Activated CD8-positive, alpha-beta T cell treated with anti-CD3 and anti-CD28 coated beads, Interleukin-2, amount 10 ng/mL, durations not matched to agents 7 days and 5 days (primary cell): Measurements from ENCODE around the gene STK25. TPM values are rescaled to one million over a fixed set of nuclear protein-coding genes. Genes with fewer than 3 reads are reported as not detected.
A peak's percentile ranks its signal among the peaks of the same experiment; 100 is the strongest.
"Not testable (repeated sequence)": the region's sequence is repeated elsewhere in the genome, so short reads cannot be mapped to it uniquely, and the experiment has no call there.

Experiments
- ATAC-seq: fragments of 150-1000 bp; cut with Tn5 transposase; one replicate; pipeline ENCODE4 v1.10.0; 2021; ENCODE audit warnings: moderate library complexity
- CTCF ChIA-PET: fragments of 350-600 bp; sonication (Branson Sonifier 250); formaldehyde crosslinking; loops from one replicate; lab custom pipeline; 2021; ENCODE audit warnings: antibody characterized with exemption; lab: Charles Lee
- POLR2A ChIA-PET: fragments of 350-600 bp; sonication (Branson Sonifier 250); formaldehyde crosslinking; loops from one replicate; lab custom pipeline; 2021; ENCODE audit warnings: antibody characterized with exemption; lab: Charles Lee
- DNase-seq: peaks from one replicate; pipeline ENCODE4 v3.0.0-alpha.2; 2020
- H3K27ac Mint-ChIP-seq: one replicate; pipeline ENCODE4 v1.8.0; 2021; ENCODE audit warnings: mild to moderate bottlenecking, mixed read lengths
- H3K27me3 Mint-ChIP-seq: one replicate; pipeline ENCODE4 v1.8.0; 2021; ENCODE audit warnings: low read depth, mixed read lengths
- H3K36me3 Mint-ChIP-seq: one replicate; pipeline ENCODE4 v1.8.0; 2021; ENCODE audit warnings: low read depth, mixed read lengths
- H3K4me1 Mint-ChIP-seq: one replicate; pipeline ENCODE4 v1.8.0; 2021; ENCODE audit warnings: low read depth, mixed read lengths
- H3K4me3 Mint-ChIP-seq: one replicate; pipeline ENCODE4 v1.8.0; 2021; ENCODE audit warnings: mild to moderate bottlenecking, mixed read lengths
- H3K9me3 Mint-ChIP-seq: one replicate; pipeline ENCODE4 v1.8.0; 2022; ENCODE audit warnings: mixed read lengths; ENCODE audit not compliant: insufficient read depth
- total RNA-seq, 2 experiments: library from RNA; stranded (reverse); gene quantifications; one replicate each; pipeline ENCODE4 v1.2.3, GENCODE V29; 2021

STK25 gene
- total RNA-seq, 2 experiments from 2014 or later: 114 to 132 TPM

GRCh38 chr2:241463276-241464135, 44.9 kb downstream of the STK25 start:
- H3K36me3 Mint-ChIP-seq: no peaks in the 10 kb centered on the region
- ATAC-seq: no peak
- no peak for DNase-seq
- H3K9me3 Mint-ChIP-seq: no peaks in the 10 kb centered on the region
- CTCF ChIA-PET: no interaction called here
- no peaks in the 10 kb centered on the region for H3K27me3 Mint-ChIP-seq
- H3K4me1 Mint-ChIP-seq: no peaks in the 10 kb centered on the region
- no peak overlapping the region for H3K4me3 Mint-ChIP-seq
- no peak overlapping the region for H3K27ac Mint-ChIP-seq
- POLR2A ChIA-PET: no interaction called here

DNA sequence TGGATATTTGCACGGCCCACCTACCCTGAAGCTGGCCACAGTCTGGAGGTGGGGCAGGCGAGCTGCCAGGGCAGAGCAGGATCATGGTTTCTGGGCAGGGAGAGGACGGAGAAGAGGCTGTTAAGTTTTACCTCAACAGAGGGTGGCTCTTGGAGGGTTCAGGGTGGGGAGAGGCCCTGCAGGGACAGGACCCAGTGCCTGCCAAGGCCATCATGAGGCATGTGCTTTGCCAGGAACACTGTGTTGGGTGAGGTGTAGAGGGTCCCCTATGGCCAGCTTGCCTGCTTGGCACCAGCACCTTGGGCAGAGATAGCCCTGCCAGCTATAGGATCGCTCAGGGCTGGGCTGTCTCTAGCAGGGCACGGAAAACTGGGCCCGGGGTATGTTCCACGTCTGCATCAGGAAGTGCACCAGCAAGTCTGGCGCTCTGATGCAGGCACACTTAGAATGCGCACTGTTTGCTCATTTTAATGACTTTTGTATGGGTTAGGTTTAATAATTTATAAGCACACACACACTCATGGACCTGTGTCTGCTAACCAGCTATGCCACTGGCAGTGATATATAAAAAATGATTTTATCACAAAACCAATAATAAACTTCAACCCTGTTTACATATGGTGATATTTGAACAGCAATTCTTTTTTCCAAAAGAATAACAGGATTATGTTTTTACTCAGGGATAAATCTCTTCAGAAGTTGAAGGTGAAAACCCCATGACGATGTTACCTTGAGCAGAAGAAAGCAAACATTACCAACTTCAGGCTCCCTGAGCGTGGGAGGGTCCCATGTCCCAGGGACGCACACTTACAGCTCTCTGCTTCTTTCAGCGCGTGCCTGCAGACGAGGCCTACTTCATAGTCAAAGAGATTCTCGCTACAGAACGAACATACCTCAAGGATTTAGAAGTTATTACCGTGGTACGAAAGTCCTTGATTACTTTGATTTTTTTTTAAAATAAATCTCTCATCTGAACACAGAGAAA, 46.4 kb downstream of the STK25 start:
- Mint-ChIP-seq H3K36me3 (no peaks in the 10 kb centered on the region), H3K4me3 (no peak overlapping the region), H3K9me3 (no peaks in the 10 kb centered on the region), H3K27ac (no peak overlapping the region), H3K4me1 (no peaks in the 10 kb centered on the region), H3K27me3 (no peaks in the 10 kb centered on the region)
- ChIA-PET CTCF (no interaction called here), POLR2A (no interaction called here)
- no peak for DNase-seq
- peak; percentile 28 for ATAC-seq

GRCh38 chr2:241460631-241461030, 47.8 kb downstream of the STK25 start:
- Mint-ChIP-seq H3K27ac (no peak overlapping the region), H3K27me3 (peaks cover 5% of the 10 kb centered on the region), H3K4me1 (no peaks in the 10 kb centered on the region), H3K36me3 (no peaks in the 10 kb centered on the region), H3K4me3 (no peak overlapping the region), H3K9me3 (no peaks in the 10 kb centered on the region)
- CTCF ChIA-PET: no interaction called here
- no peak for DNase-seq
- POLR2A ChIA-PET: no interaction called here
- ATAC-seq: no peak

DNA sequence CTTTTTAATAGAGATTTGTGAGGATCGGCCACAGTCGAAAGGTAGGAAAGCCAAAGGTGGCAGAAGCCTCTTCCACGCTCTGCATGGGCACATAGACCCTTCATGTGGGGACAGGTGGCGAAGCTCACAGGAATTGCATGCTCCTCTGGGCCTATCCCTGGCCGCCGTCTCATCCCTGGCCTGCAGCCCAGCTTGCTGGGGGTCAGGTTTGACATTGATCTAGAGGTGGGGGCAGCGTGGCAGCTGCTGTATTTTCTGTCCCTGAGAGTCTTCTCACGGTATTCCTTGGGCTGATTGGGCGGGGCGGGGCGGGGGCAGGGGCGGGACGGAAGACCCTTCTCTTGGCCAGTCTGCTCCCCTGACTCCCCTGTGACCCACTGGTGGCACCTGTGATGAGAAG, 48.9 kb downstream of the STK25 start:
- Mint-ChIP-seq H3K4me1 (no peaks in the 10 kb centered on the region), H3K4me3 (no peak overlapping the region), H3K36me3 (no peaks in the 10 kb centered on the region), H3K27me3 (peaks cover 8% of the 10 kb centered on the region), H3K27ac (no peak overlapping the region), H3K9me3 (no peaks in the 10 kb centered on the region)
- DNase-seq (no peak), ATAC-seq (no peak)
- ChIA-PET CTCF (no interaction called here), POLR2A (no interaction called here)

DNA sequence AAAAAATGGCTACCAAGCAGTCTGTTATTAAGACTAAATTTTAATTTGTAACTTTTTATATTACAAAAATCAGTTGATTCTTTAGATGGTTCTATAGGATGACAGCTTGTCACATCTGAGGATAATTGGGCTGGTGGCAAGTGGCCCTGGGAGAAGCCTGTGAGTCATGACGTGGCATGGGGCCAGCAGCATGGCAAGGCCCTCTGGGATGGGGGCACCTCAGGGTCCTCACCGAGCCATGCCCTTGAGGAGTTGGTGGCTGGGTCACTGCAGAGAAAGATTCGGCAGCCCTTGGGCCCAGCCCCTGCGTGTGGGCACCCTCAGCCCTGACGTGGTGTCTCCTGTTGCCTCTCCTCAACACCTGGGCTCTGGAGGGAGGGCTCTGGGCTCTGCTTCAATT, 49.7 kb downstream of the STK25 start:
- no peak for ATAC-seq

DNA sequence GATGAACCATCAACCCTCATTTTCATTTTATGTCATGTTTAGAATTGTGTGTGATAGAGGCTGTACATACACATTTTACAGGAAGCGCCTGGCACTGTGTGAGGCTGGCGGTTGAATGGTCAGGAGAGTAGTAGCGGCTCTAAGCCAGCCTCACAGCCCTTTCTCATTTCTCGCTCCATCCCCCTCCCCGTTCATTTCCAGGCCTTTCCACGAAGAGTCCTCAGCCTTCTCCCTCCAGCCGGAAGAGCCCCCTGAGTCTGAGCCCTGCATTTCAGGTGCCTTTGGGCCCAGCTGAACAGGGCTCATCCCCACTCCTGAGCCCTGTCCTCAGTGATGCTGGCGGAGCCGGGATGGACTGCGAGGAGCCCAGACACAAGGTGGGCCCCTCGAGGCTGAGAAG, 51.8 kb downstream of the STK25 start:
- DNase-seq: no peak
- H3K27me3 Mint-ChIP-seq: peaks cover 8% of the 10 kb centered on the region
- no peak overlapping the region for H3K4me3 Mint-ChIP-seq
- ChIA-PET POLR2A (interaction anchor here (1.0 kb wide), 1 partner anchor 12 kb away, joined by 3 read pairs; no protein-coding TSS in a partner anchor), CTCF (no interaction called here)
- no peaks in the 10 kb centered on the region for H3K4me1 Mint-ChIP-seq
- H3K9me3 Mint-ChIP-seq: no peaks in the 10 kb centered on the region
- no peaks in the 10 kb centered on the region for H3K36me3 Mint-ChIP-seq
- ATAC-seq: no peak
- H3K27ac Mint-ChIP-seq: no peak overlapping the region

More for the DNA sequence above, 49.7 kb downstream of the STK25 start:
- no peaks in the 10 kb centered on the region for H3K9me3 Mint-ChIP-seq
- ChIA-PET POLR2A (no interaction called here), CTCF (no interaction called here)
- no peaks in the 10 kb centered on the region for H3K36me3 Mint-ChIP-seq
- no peak overlapping the region for H3K4me3 Mint-ChIP-seq
- no peak overlapping the region for H3K27ac Mint-ChIP-seq
- no peaks in the 10 kb centered on the region for H3K4me1 Mint-ChIP-seq
- DNase-seq: no peak
- peaks cover 8% of the 10 kb centered on the region for H3K27me3 Mint-ChIP-seq

- ChIA-PET CTCF (no interaction called here), POLR2A (no interaction called here)
- ATAC-seq (no peak), DNase-seq (no peak)
- Mint-ChIP-seq H3K9me3 (no peaks in the 10 kb centered on the region), H3K4me1 (no peaks in the 10 kb centered on the region), H3K27me3 (peaks cover 8% of the 10 kb centered on the region), H3K27ac (no peak overlapping the region), H3K36me3 (no peaks in the 10 kb centered on the region), H3K4me3 (no peak overlapping the region)
These were observed 53.4 kb downstream of the STK25 start for GRCh38 chr2:241454837-241455485.

DNA sequence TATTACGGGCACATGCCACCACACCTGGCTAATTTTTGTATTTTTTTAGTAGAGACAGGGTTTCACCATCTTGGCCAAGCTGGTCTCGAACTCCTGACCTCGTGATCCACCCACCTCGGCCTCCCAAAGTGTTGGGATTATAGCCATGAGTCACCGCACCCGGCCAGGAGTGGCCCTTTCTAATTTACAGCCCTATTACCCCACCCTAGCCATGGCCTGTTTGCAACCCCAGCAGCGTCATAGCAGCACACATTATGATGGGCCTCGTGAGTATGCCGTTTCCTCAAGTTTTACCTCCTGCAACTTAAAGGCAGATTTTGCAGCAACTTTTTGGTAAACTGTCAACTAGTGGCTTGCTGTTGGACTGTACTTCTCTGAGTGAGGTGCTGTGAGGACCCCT, 54.5 kb downstream of the STK25 start:
- H3K4me3 Mint-ChIP-seq, POLR2A ChIA-PET, H3K27me3 Mint-ChIP-seq, H3K9me3 Mint-ChIP-seq, H3K36me3 Mint-ChIP-seq, H3K4me1 Mint-ChIP-seq, ATAC-seq, H3K27ac Mint-ChIP-seq, CTCF ChIA-PET, DNase-seq: not testable (repeated sequence)

DNA sequence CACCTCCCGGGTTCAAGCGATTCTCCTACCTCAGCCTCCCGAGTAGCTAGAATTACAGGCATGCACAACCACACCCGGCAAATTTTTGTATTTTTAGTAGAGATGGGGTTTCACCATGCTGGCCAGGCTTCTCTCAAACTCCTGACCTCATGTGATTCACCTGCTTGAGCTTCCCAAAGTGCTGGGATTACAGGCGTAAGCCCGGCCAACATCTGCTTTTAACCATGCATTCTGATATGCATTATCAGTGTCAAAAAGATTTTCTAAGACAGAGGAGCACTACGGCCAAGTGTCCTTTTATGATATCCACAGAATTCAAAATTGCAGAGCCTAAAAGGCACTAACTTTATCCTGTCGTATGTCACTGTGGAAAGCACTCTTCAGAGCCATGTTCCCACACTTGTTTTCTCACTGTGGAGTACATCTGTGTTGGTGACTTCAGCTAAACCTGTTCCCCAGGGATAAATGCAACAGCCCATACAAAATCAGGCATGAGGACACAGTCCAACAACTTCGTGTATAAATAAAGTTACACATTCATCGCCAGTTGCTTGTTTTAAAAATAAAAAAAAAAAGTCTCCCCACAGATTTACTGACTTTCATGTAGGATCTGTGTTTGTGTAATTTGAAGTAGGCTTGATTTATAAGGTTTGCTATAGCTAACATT, 56.4 kb downstream of the STK25 start:
- POLR2A ChIA-PET: no interaction called here
- peaks cover 11% of the 10 kb centered on the region for H3K27me3 Mint-ChIP-seq
- no peak overlapping the region for H3K4me3 Mint-ChIP-seq
- CTCF ChIA-PET: no interaction called here
- DNase-seq (no peak), ATAC-seq (no peak)
- no peak overlapping the region for H3K27ac Mint-ChIP-seq
- no peaks in the 10 kb centered on the region for H3K36me3 Mint-ChIP-seq
- H3K4me1 Mint-ChIP-seq: no peaks in the 10 kb centered on the region
- no peaks in the 10 kb centered on the region for H3K9me3 Mint-ChIP-seq

DNA sequence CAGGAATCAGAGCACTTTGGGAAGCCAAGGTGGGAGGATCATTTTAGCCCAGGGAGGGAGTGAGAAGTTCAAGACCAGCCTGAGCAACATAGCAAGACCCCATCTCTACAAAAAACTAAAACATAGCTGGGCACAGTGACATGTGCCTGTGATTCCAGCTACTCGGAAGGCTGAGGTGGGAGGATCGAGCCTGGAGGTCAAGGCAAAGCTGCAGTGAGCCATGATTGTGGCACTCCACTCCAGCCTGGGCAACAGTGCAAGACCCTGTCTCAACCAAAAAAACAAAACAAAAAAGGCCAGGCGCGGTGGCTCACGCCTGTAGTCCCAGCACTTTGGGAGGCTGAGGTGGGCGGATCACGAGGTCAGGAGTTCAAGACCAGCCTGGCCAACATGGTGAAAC, 58.3 kb downstream of the STK25 start:
- POLR2A ChIA-PET: interaction anchor here (0.6 kb wide), 2 partner anchors 47 to 568 kb away, joined by 3 read pairs; no protein-coding TSS in a partner anchor
- H3K4me1 Mint-ChIP-seq: peaks cover 10% of the 10 kb centered on the region
- H3K9me3 Mint-ChIP-seq, DNase-seq, H3K4me3 Mint-ChIP-seq, CTCF ChIA-PET, H3K27ac Mint-ChIP-seq, H3K36me3 Mint-ChIP-seq, ATAC-seq: not testable (repeated sequence)
- peaks cover 14% of the 10 kb centered on the region for H3K27me3 Mint-ChIP-seq

- H3K36me3 Mint-ChIP-seq: peaks cover 23% of the 10 kb centered on the region
- no peaks in the 10 kb centered on the region for H3K9me3 Mint-ChIP-seq
- ChIA-PET POLR2A (no interaction called here), CTCF (no interaction called here)
- no peak overlapping the region for H3K4me3 Mint-ChIP-seq
- H3K27ac Mint-ChIP-seq: no peak overlapping the region
- ATAC-seq: peak; percentile 26
- H3K27me3 Mint-ChIP-seq: peaks cover 15% of the 10 kb centered on the region
- peak; percentile 32 for DNase-seq
- H3K4me1 Mint-ChIP-seq: peaks cover 35% of the 10 kb centered on the region
These were observed 63.0 kb downstream of the STK25 start for GRCh38 chr2:241445426-241445825.
